AG04450 (cell line): ENCODE data around the gene USP15. TPM values are rescaled to one million over a fixed set of nuclear protein-coding genes. Genes with fewer than 3 reads are reported as not detected.

Source experiments
- CTCF ChIA-PET: fragments of 300-600, 350-600 bp; formaldehyde crosslinking; extraction: SDS; loops from one replicate; lab custom pipeline; 2022; ENCODE audit warnings: antibody characterized with exemption, inconsistent platforms; lab: Charles Lee
- POLR2A ChIA-PET: fragments of 350-600 bp; formaldehyde crosslinking; extraction: SDS; loops from one replicate; lab custom pipeline; 2021; ENCODE audit warnings: antibody characterized with exemption, inconsistent platforms; lab: Yijun Ruan, JAX
- DNase-seq: peaks from one replicate; pipeline ENCODE4 v3.0.0-alpha.2; 2011; ENCODE audit warnings: low read depth, low spot score
- H3K27ac ChIP-seq: one replicate; pipeline ENCODE4 v1.5.1; 2012; ENCODE audit warnings: low read depth, low read length, control low read depth
- H3K27me3 ChIP-seq: one replicate; pipeline ENCODE4 v1.6.0; 2012; ENCODE audit warnings: low read length; ENCODE audit not compliant: control insufficient read depth, insufficient read depth
- H3K4me3 ChIP-seq: 2 replicates; pipeline ENCODE4 v1.5.1; 2011; ENCODE audit warnings: mild to moderate bottlenecking, low read depth, low read length, control low read depth
- H3K9me3 ChIP-seq: 2 replicates; pipeline ENCODE4 v1.5.1; 2012; ENCODE audit warnings: low read length; ENCODE audit not compliant: control insufficient read depth, insufficient read depth
- polyA plus RNA-seq: library from polyadenylated mRNA; depleted of rRNA; stranded (reverse); fragments of >200 nt; gene quantifications from 2 replicates; pipeline ENCODE4 v1.2.3, GENCODE V29; 2011
- TF ChIP-seq, protein P1 (sequence below): IDR thresholded peaks from 2 replicates; pipeline ENCODE4 v1.5.1; 2011; ENCODE audit warnings: low read depth, low read length, control low read depth, inconsistent platforms

Gene USP15
- polyA plus RNA-seq, 1 experiment, result 64.4 TPM

DNA sequence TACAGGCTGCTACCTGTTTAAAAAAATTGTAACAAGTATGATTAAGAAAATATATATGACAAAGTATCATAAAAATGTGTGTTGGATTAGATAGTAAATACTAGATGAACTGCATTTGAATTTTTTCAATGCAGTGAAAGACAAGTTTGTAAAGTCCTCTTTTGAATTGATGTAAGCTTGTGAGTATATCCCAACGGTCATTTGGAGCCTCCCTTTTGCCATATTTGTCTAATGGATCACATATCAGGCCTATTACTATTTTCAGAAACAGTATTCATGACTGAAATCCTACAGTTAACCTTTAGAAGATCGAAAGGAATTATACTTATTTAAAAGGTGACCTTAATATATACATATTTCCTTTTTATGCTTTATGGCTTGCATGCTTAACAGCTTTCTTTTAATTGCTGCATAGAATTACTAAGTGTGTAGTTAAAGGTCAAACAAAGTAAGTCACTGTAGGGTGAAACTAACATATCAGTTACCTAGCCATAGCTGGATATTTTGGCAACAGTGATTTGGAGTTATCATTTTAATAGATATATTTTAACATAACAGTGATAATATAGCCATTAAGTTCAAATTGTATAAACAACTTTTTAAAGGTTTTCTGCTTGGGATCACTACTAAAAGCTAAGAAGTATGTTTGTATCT lies 53.6 kb downstream of the USP15 start:
- TF ChIP-seq, protein P1, sequence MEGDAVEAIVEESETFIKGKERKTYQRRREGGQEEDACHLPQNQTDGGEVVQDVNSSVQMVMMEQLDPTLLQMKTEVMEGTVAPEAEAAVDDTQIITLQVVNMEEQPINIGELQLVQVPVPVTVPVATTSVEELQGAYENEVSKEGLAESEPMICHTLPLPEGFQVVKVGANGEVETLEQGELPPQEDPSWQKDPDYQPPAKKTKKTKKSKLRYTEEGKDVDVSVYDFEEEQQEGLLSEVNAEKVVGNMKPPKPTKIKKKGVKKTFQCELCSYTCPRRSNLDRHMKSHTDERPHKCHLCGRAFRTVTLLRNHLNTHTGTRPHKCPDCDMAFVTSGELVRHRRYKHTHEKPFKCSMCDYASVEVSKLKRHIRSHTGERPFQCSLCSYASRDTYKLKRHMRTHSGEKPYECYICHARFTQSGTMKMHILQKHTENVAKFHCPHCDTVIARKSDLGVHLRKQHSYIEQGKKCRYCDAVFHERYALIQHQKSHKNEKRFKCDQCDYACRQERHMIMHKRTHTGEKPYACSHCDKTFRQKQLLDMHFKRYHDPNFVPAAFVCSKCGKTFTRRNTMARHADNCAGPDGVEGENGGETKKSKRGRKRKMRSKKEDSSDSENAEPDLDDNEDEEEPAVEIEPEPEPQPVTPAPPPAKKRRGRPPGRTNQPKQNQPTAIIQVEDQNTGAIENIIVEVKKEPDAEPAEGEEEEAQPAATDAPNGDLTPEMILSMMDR, result no peak
- Histone ChIP-seq H3K4me3 (no peak overlapping the region), H3K27ac (no peak overlapping the region), H3K9me3 (no peaks in the 10 kb centered on the region), H3K27me3 (no peaks in the 10 kb centered on the region)
- ChIA-PET POLR2A (no interaction called here), CTCF (interaction anchor here (0.8 kb wide), 1 partner anchor 268 kb away, joined by 3 read pairs; no protein-coding TSS in a partner anchor)
- no peak for DNase-seq

DNA sequence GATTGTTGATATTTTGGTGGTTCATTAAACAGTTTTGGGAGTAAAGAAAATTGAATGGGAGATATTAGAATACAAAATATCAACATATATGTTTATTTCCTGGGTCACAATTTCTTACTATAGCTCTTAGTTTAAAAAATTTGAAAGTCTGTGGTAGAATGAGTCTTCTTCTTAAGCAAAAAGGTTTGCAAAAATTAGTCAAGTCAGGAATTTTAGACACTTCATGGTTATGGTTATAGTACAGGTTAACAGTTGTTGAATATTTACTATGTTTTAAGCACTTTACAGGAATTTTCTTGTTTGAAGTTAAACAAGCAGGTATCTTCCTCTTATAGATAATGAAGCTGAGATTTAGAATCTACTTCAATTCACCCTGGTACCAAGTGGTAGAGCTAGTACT lies 56.8 kb downstream of the USP15 start:
- DNase-seq, result no peak

DNA sequence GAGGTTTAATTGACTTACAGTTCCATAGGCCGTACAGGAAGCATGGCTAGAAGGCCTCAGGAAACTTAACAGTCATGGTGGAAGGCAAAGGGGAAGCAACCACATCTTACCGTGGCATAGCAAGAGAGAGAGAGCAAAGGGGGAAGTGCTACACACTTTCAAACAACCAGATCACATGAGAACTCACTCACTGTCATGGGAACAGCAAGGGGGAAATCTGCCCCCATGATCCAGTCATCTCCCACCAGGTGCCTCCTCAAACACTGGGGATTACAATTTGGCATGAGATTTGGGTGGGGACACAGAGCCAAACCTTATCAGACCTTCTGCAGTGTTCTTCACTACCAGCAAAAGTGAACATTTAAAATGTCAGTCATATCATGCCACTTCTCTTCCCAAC lies 58.9 kb downstream of the USP15 start:
- no peak overlapping the region for H3K4me3 ChIP-seq
- no peaks in the 10 kb centered on the region for H3K27me3 ChIP-seq
- no peak overlapping the region for H3K27ac ChIP-seq
- CTCF ChIA-PET, result no interaction called here
- no peaks in the 10 kb centered on the region for H3K9me3 ChIP-seq
- TF ChIP-seq, protein P1, result no peak
- DNase-seq, result no peak
- POLR2A ChIA-PET, result no interaction called here

More for the DNA sequence above, 56.8 kb downstream of the USP15 start:
- TF ChIP-seq, protein P1, result no peak
- ChIA-PET CTCF (interaction anchor here (1.4 kb wide), 1 partner anchor 24 kb away, joined by 4 read pairs; no protein-coding TSS in a partner anchor), POLR2A (no interaction called here)
- Histone ChIP-seq H3K27me3 (no peaks in the 10 kb centered on the region), H3K27ac (no peak overlapping the region), H3K4me3 (no peak overlapping the region), H3K9me3 (no peaks in the 10 kb centered on the region)

DNA sequence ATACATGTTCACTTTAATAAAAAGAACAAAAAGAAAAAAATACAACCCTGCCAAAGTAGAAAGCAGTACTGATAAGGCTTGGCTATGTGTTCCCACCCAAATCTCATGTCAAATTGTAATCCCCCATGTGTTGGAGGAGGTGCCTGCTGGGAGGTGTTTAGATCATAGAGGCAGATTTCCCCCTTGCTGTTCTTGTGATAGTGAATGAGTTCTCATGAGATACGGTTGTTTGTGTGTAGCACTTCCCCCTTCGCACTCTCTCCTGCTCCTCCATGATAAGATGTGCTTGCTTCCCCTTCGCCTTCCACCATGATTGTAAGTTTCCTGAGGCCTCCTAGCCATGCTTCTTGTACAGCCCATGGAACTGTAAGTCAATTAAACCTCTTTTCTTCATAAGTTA lies 59.9 kb downstream of the USP15 start:
- H3K4me3 ChIP-seq, result no peak overlapping the region
- no peak for DNase-seq
- POLR2A ChIA-PET, result no interaction called here
- H3K9me3 ChIP-seq, result no peaks in the 10 kb centered on the region
- CTCF ChIA-PET, result no interaction called here
- TF ChIP-seq, protein P1, result no peak
- no peak overlapping the region for H3K27ac ChIP-seq
- no peaks in the 10 kb centered on the region for H3K27me3 ChIP-seq

DNA sequence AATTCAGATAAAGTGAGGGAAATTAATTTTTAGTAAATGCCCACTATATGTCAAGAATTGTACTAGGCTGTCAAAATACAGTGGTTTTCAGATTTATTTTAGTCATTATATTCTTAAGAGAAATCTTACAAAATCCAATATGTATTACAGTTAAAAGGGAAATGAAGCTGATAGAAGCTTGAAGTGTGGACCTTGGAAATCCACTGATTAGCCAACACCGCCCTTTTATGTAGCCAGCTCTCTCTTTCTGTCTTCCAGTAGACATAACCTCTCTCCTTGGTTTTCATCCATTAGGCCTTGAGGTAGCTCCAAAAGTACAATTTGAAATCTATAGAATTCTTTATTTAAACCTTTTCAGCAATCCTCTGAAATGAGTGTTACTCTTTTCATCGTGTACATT lies 63.2 kb downstream of the USP15 start:
- Histone ChIP-seq H3K4me3 (no peak overlapping the region), H3K9me3 (no peaks in the 10 kb centered on the region), H3K27ac (no peak overlapping the region), H3K27me3 (no peaks in the 10 kb centered on the region)
- TF ChIP-seq, protein P1, result no peak
- ChIA-PET CTCF (interaction anchor here (1.3 kb wide), 1 partner anchor 112 kb away, joined by 3 read pairs; no protein-coding TSS in a partner anchor), POLR2A (no interaction called here)
- DNase-seq, result no peak
